HG03060 (cell line): ENCODE measurements around the gene SCAI.

Experiments used
- ATAC-seq: cut with Tn5 transposase; IDR thresholded peaks from one replicate; pipeline ENCODE4 v1.9.1; 2021; ENCODE audit warnings: low read depth, moderate number of reproducible peaks; ENCODE audit not compliant: unreplicated experiment

SCAI gene

DNA sequence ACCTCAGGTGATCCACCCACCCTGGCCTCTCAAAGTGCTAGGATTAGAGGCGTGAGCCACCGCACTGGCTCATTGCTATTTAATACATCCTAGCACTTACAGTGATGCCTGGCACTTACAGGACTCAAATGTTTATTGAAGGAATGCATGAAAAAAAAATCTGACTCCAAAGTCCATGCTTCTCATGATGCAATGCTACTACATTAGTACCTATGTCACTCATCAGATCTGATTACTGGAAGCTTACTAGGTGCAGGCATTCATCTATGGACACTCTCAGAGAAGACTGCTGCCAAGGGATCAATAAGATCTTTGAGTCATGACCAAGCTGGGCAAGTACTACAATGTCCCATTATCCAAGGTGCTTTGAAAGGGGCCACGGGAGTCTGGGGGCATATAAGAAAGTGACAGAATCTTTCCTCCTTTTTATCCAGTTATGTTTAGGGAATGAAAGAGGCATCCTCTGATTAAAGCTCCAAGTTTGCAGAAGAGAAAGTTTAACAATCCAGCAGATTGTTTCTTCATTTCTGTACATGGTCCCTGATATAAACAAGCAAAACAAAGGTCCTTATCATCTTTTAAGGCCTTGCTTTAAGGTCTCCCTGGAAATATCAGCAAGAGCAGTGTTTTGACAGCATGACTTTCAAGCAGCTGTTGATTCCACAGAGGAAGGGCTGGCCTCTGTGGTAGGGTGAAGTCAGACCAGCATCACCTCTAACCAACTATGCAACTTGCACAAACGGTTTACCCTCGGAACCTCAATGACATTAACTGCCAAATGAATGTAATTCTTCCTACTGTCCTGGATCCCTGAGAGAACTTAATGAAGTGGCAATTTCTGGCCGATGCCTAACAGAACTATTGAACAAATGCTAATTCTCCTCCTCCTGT is 245.5 kb downstream of the SCAI start:
- no peak for ATAC-seq

DNA sequence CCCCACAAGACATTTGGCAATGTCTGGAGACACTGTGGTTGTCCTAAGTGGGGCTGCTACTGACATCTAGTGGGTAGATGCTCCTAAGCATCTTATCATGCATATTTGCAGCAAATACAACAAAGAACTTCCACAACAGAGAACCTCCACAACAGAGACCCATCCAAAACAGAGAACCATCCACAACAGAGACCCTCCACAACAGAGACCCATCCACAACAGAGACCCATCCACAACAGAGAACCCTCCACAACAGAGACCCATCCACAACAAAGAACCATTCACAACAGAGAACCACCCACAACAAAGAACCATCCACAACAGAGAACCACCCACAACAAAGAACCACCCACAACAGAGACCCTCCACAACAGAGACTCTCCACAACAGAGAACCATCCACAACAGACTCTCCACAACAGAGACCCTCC is 248.6 kb downstream of the SCAI start:
- ATAC-seq, result no peak

GRCh38 chr9:124894035-124894740 is 249.1 kb downstream of the SCAI start:
- no peak for ATAC-seq
